GM12892 (cell line): ENCODE results near the gene OGFOD3.

Experiments
- POLR2A ChIP-seq: IDR thresholded peaks from 2 replicates; pipeline ENCODE4 v1.6.1; 2011; ENCODE audit warnings: low read depth, low read length, control low read depth
- POLR2AphosphoS5 ChIP-seq: IDR thresholded peaks from 2 replicates; pipeline ENCODE4 v1.6.1; 2011; ENCODE audit warnings: low read depth, low read length, control low read depth

- TF ChIP-seq POLR2A: peak; percentile 90; the same call in 1 of the 2 replicates
- TF ChIP-seq POLR2AphosphoS5: peak; percentile 87
These were observed 39.9 kb upstream of the OGFOD3 start, which contains the start of gene NARF for GRCh38 chr17:82458179-82458884.
